Chondrocyte (in vitro differentiated cells): ENCODE results near the gene ENPP4. TPM values are rescaled to one million over a fixed set of nuclear protein-coding genes. Genes with fewer than 3 reads are reported as not detected.
"Not testable (repeated sequence)": the region's sequence is repeated elsewhere in the genome, so short reads cannot be mapped to it uniquely, and the experiment has no call there.

Experiments used
- DNase-seq: peaks from one replicate; pipeline ENCODE4 v3.0.0; 2021; ENCODE audit warnings: mixed read lengths, low spot score
- H3K27ac Mint-ChIP-seq: one replicate; pipeline ENCODE4 v1.8.0; 2021; ENCODE audit warnings: mild to moderate bottlenecking, moderate library complexity, mixed read lengths; ENCODE audit not compliant: unreplicated experiment
- H3K27me3 Mint-ChIP-seq: 2 replicates; pipeline ENCODE4 v1.8.0; 2021; ENCODE audit warnings: low read depth, mixed read lengths
- H3K36me3 Mint-ChIP-seq: 2 replicates; pipeline ENCODE4 v1.8.0; 2021; ENCODE audit warnings: low read depth, mixed read lengths
- H3K4me1 Mint-ChIP-seq: 2 replicates; pipeline ENCODE4 v1.8.0; 2021; ENCODE audit warnings: low read depth, mild to moderate bottlenecking, mixed read lengths
- H3K4me3 Mint-ChIP-seq: one replicate; pipeline ENCODE4 v1.8.0; 2021; ENCODE audit warnings: mild to moderate bottlenecking, moderate library complexity, mixed read lengths; ENCODE audit not compliant: unreplicated experiment
- H3K9me3 Mint-ChIP-seq: 2 replicates; pipeline ENCODE4 v1.8.0; 2021; ENCODE audit warnings: low read depth, mixed read lengths
- total RNA-seq: library from RNA; stranded (reverse); gene quantifications from 3 replicates; pipeline ENCODE4 v1.2.1, GENCODE V29; 2021
- TF ChIP-seq, protein P1 (sequence below): fragments of 200-600 bp; sonication (generic); IDR thresholded peaks from 2 replicates; pipeline ENCODE4 v1.5.0; 2021; ENCODE audit warnings: antibody characterized with exemption, mild to moderate bottlenecking, moderate library complexity

The ENPP4 gene
- total RNA-seq, 1 donor from 2014 or later: 4.9 TPM

DNA sequence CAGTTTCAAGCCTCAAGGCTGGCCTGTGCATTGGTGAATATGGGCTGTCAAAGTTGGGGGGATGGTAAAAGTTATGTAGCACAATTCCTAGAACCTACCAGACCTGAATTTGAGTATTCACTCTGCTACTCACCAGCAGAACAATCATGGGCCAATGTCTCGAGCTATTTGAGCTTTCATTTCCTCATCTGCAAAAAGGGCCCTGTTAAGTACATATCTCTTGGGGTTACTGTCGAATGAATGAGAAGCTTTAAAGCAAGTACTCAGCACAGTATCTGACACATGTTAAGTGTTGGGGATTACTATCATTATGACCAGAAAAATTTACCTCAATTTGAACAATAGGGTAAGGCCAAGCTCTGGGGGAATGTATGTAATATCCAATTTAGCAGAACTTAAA is 13.5 kb upstream of the ENPP4 start:
- Mint-ChIP-seq H3K27ac (no peak overlapping the region), H3K4me3 (no peak overlapping the region), H3K4me1 (no peaks in the 10 kb centered on the region), H3K27me3 (peaks cover 13% of the 10 kb centered on the region), H3K9me3 (peaks cover 7% of the 10 kb centered on the region), H3K36me3 (no peaks in the 10 kb centered on the region)
- TF ChIP-seq, protein P1, sequence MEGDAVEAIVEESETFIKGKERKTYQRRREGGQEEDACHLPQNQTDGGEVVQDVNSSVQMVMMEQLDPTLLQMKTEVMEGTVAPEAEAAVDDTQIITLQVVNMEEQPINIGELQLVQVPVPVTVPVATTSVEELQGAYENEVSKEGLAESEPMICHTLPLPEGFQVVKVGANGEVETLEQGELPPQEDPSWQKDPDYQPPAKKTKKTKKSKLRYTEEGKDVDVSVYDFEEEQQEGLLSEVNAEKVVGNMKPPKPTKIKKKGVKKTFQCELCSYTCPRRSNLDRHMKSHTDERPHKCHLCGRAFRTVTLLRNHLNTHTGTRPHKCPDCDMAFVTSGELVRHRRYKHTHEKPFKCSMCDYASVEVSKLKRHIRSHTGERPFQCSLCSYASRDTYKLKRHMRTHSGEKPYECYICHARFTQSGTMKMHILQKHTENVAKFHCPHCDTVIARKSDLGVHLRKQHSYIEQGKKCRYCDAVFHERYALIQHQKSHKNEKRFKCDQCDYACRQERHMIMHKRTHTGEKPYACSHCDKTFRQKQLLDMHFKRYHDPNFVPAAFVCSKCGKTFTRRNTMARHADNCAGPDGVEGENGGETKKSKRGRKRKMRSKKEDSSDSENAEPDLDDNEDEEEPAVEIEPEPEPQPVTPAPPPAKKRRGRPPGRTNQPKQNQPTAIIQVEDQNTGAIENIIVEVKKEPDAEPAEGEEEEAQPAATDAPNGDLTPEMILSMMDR: no peak
- no peak for DNase-seq

DNA sequence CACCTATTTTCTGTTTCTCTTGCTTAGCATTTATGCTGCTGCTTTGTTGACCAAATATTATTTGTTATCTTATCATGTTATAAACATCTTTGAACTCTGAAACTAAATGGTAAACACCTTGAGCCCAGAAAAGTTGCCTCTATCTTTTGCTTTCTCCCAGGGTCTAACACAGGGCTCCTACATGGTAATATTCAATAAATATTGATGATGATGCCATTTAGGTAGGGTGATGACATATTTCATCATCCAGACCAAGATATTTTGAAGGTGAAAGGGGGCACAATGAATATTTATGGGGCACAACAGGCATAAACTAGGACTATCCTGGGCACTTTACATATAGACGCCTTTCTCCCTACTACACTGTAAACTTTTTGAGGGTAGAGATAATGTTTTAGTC is 11.6 kb upstream of the ENPP4 start:
- peaks cover 20% of the 10 kb centered on the region for H3K27me3 Mint-ChIP-seq
- H3K4me1 Mint-ChIP-seq: no peaks in the 10 kb centered on the region

DNA sequence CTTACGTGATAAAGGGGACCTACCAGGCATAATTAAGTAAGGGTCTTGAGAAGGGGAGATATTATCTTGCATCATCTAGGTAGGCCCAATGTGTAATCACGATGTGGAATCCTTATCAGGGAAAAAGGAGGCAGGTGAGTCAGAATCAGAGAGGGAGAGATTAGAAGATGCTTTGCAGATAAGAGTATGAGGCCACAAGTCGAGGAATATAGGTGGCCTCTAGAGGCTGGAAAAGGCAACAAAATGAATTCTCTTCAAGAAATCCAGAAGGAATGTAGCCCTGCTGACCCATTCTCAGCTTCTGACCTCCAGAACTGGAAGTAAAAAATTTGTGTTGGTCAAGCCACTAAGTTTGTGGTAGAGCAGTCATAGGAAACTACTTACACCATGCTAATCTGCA is 11.0 kb upstream of the ENPP4 start:
- TF ChIP-seq, protein P1: no peak
- H3K36me3 Mint-ChIP-seq: no peaks in the 10 kb centered on the region
- H3K27ac Mint-ChIP-seq: no peak overlapping the region
- H3K4me1 Mint-ChIP-seq: no peaks in the 10 kb centered on the region
- peaks cover 10% of the 10 kb centered on the region for H3K9me3 Mint-ChIP-seq
- no peak overlapping the region for H3K4me3 Mint-ChIP-seq
- no peak for DNase-seq
- peaks cover 17% of the 10 kb centered on the region for H3K27me3 Mint-ChIP-seq

More for the DNA sequence above, 11.6 kb upstream of the ENPP4 start:
- H3K9me3 Mint-ChIP-seq: peaks cover 10% of the 10 kb centered on the region
- no peak for DNase-seq
- no peak overlapping the region for H3K27ac Mint-ChIP-seq
- TF ChIP-seq, protein P1: no peak
- no peak overlapping the region for H3K4me3 Mint-ChIP-seq
- H3K36me3 Mint-ChIP-seq: no peaks in the 10 kb centered on the region

DNA sequence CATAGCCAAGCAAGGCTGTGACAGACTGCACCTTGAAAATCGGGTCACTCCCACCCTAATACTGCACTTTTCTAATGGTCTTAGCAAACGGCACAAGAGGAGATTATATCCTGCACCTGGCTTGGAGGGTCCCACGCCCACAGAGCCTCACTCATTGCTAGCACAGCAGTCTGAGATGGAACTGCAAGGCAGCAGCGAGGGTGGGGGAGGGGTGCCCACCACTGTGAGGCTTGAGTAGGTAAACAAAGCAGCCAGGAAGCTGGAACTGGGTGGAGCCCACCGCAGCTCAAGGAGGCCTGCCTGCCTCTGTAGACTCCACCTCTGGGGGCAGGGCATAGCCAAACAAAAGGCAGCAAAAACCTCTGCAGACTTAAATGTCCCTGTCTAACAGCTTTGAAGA is 10.1 kb upstream of the ENPP4 start:
- H3K36me3 Mint-ChIP-seq, H3K27ac Mint-ChIP-seq, DNase-seq, H3K4me1 Mint-ChIP-seq, H3K4me3 Mint-ChIP-seq: not testable (repeated sequence)
- H3K27me3 Mint-ChIP-seq: peaks cover 18% of the 10 kb centered on the region
- H3K9me3 Mint-ChIP-seq: peaks cover 13% of the 10 kb centered on the region

DNA sequence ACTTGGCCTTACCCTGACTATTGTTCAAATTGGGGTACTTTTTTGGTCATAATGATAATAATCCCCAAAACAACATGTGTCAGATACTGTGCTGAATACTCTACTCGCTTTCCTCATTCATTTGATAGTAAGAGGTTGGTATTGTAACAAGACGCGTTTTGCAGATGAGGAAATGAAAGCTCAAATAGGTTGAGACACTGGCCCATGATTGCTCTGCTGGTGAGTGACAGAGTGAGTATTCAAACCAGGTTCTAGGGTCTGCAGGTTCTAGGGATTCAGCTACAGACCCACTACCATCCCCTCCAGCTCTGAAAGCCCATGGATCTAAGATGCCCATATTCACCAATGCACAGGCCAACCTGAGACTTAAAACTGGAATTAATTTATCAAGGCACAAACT is 1.3 kb upstream of the ENPP4 start:
- no peak for DNase-seq
- Mint-ChIP-seq H3K27me3 (peaks cover 26% of the 10 kb centered on the region), H3K4me1 (peaks cover 12% of the 10 kb centered on the region), H3K9me3 (peaks cover 4% of the 10 kb centered on the region), H3K4me3 (no peak overlapping the region), H3K27ac (no peak overlapping the region), H3K36me3 (no peaks in the 10 kb centered on the region)
- TF ChIP-seq, protein P1: no peak

DNA sequence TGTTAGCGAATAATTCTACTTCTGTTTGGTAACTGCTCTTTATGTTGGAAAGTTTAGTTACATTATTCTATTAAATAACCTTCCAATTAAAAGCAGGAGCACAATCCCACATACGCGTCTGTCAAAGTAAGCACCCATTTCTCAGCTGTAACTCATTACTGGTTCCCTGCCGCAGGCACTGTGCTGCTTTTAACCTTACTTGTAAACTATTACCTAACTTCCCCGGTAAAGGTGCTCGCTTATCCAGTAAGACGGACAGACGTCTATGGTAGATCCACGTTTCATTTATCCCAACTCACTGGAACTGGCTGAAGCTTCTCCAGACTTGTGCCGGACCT is 529 bp upstream of the ENPP4 start:
- no peaks in the 10 kb centered on the region for H3K36me3 Mint-ChIP-seq
- no peak overlapping the region for H3K27ac Mint-ChIP-seq
- H3K4me3 Mint-ChIP-seq: peak overlapping the region; percentile 83
- peaks cover under 1% of the 10 kb centered on the region for H3K9me3 Mint-ChIP-seq
- peaks cover 29% of the 10 kb centered on the region for H3K27me3 Mint-ChIP-seq
- no peak for DNase-seq
- TF ChIP-seq, protein P1: no peak
- H3K4me1 Mint-ChIP-seq: peaks cover 12% of the 10 kb centered on the region
